MCF 10A (cell line): ENCODE data around the gene LRRC1. TPM values are rescaled to one million over a fixed set of nuclear protein-coding genes. Genes with fewer than 3 reads are reported as not detected.

Source experiments
- BruUV-seq: library from RNA; stranded (reverse); fragments of 400-500 nt; replicated peaks from 2 replicates; lab custom pipeline; 2021; lab: Mats Ljungman, UMichigan
- CTCF ChIA-PET: fragments of 300-600 bp; sonication (Branson Sonifier 250); formaldehyde crosslinking; extraction: SDS; loops from one replicate; lab custom pipeline; 2021; ENCODE audit warnings: antibody characterized with exemption, inconsistent platforms; lab: Yijun Ruan, JAX
- POLR2A ChIA-PET: fragments of 300-600, 350-650 bp; sonication (Branson Sonifier 250); formaldehyde crosslinking; extraction: SDS; loops from one replicate; lab custom pipeline; 2020; ENCODE audit warnings: antibody characterized with exemption, inconsistent platforms; lab: Yijun Ruan, JAX
- DNase-seq: peaks from one replicate; pipeline ENCODE4 v3.0.0-alpha.2; 2018; ENCODE audit not compliant: unreplicated experiment
- H3K27ac Mint-ChIP-seq: one replicate; pipeline ENCODE4 v1.8.0; 2022; ENCODE audit warnings: mild to moderate bottlenecking, low read depth, mixed read lengths; ENCODE audit not compliant: unreplicated experiment
- H3K27me3 Mint-ChIP-seq: one replicate; pipeline ENCODE4 v1.8.0; 2022; ENCODE audit warnings: mixed read lengths; ENCODE audit not compliant: insufficient read depth, unreplicated experiment
- H3K36me3 Mint-ChIP-seq: one replicate; pipeline ENCODE4 v1.8.0; 2022; ENCODE audit warnings: mild to moderate bottlenecking, moderate library complexity, mixed read lengths; ENCODE audit not compliant: insufficient read depth, unreplicated experiment
- H3K4me1 Mint-ChIP-seq: one replicate; pipeline ENCODE4 v1.8.0; 2022; ENCODE audit warnings: mixed read lengths; ENCODE audit not compliant: insufficient read depth, unreplicated experiment
- H3K4me3 Mint-ChIP-seq: one replicate; pipeline ENCODE4 v1.8.0; 2022; ENCODE audit warnings: mild to moderate bottlenecking, moderate library complexity, mixed read lengths; ENCODE audit not compliant: unreplicated experiment
- H3K9me3 Mint-ChIP-seq: one replicate; pipeline ENCODE4 v1.8.0; 2022; ENCODE audit warnings: mixed read lengths; ENCODE audit not compliant: unreplicated experiment
- intact Hi-C: fragments of 100-400 bp; cut with micrococcal nuclease; formaldehyde crosslinking; loops from 2 replicates; pipeline ENCODE4 v1.14.1; 2022
- total RNA-seq: library from RNA; stranded (reverse); gene quantifications from 2 replicates; pipeline ENCODE4 v1.2.3, GENCODE V29; 2022
- TF ChIP-seq, protein P1 (sequence below): fragments of 200-600 bp; IDR thresholded peaks from one replicate; pipeline ENCODE4 v1.8.0; 2022; ENCODE audit warnings: antibody characterized with exemption, mild to moderate bottlenecking; ENCODE audit not compliant: unreplicated experiment

Gene LRRC1
- total RNA-seq, 1 experiment from 2014 or later = 18.6 TPM

- H3K9me3 Mint-ChIP-seq = no peaks in the 10 kb centered on the region
- no peak overlapping the region for H3K27ac Mint-ChIP-seq
- peak; percentile 70 for DNase-seq
- intact Hi-C loops = loop anchor here (1.0 to 5.0 kb wide), 4 partner anchors 162 to 463 kb away; no protein-coding TSS in a partner anchor
- TF ChIP-seq, protein P1, sequence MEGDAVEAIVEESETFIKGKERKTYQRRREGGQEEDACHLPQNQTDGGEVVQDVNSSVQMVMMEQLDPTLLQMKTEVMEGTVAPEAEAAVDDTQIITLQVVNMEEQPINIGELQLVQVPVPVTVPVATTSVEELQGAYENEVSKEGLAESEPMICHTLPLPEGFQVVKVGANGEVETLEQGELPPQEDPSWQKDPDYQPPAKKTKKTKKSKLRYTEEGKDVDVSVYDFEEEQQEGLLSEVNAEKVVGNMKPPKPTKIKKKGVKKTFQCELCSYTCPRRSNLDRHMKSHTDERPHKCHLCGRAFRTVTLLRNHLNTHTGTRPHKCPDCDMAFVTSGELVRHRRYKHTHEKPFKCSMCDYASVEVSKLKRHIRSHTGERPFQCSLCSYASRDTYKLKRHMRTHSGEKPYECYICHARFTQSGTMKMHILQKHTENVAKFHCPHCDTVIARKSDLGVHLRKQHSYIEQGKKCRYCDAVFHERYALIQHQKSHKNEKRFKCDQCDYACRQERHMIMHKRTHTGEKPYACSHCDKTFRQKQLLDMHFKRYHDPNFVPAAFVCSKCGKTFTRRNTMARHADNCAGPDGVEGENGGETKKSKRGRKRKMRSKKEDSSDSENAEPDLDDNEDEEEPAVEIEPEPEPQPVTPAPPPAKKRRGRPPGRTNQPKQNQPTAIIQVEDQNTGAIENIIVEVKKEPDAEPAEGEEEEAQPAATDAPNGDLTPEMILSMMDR = peak; percentile 67
- H3K4me3 Mint-ChIP-seq = no peak overlapping the region
- no peaks in the 10 kb centered on the region for H3K27me3 Mint-ChIP-seq
- POLR2A ChIA-PET = interaction anchor here (1.2 to 2.5 kb wide), 5 partner anchors 12 to 237 kb away, joined by 3 to 29 read pairs (median 5); partner anchors contain the start of gene LRRC1
- CTCF ChIA-PET = interaction anchor here (0.6 to 6.1 kb wide), 30 partner anchors 9 to 638 kb away, joined by 3 to 68 read pairs (median 4); partner anchors contain the start of gene LRRC1
- no peaks in the 10 kb centered on the region for H3K4me1 Mint-ChIP-seq
- BruUV-seq = no TSS peak
- H3K36me3 Mint-ChIP-seq = no peaks in the 10 kb centered on the region
These were observed 161.4 kb downstream of the LRRC1 start for GRCh38 chr6:53956068-53956711.

- no peaks in the 10 kb centered on the region for H3K9me3 Mint-ChIP-seq
- ChIA-PET CTCF (interaction anchor here (0.6 to 6.1 kb wide), 19 partner anchors 10 to 411 kb away, joined by 3 to 68 read pairs (median 8); partner anchors contain the start of gene LRRC1), POLR2A (interaction anchor here (1.8 to 2.5 kb wide), 3 partner anchors 162 to 238 kb away, joined by 5 to 29 read pairs (median 7); partner anchors contain the start of gene LRRC1)
- DNase-seq = no peak
- no peaks in the 10 kb centered on the region for H3K36me3 Mint-ChIP-seq
- intact Hi-C loops = loop anchor here (1.0 to 5.0 kb wide), 4 partner anchors 163 to 464 kb away; no protein-coding TSS in a partner anchor
- H3K27ac Mint-ChIP-seq = no peak overlapping the region
- no peaks in the 10 kb centered on the region for H3K27me3 Mint-ChIP-seq
- TF ChIP-seq, protein P1 = no peak
- H3K4me1 Mint-ChIP-seq = no peaks in the 10 kb centered on the region
- BruUV-seq = no TSS peak
- H3K4me3 Mint-ChIP-seq = no peak overlapping the region
These were observed 162.0 kb downstream of the LRRC1 start for GRCh38 chr6:53956804-53957203.

DNA sequence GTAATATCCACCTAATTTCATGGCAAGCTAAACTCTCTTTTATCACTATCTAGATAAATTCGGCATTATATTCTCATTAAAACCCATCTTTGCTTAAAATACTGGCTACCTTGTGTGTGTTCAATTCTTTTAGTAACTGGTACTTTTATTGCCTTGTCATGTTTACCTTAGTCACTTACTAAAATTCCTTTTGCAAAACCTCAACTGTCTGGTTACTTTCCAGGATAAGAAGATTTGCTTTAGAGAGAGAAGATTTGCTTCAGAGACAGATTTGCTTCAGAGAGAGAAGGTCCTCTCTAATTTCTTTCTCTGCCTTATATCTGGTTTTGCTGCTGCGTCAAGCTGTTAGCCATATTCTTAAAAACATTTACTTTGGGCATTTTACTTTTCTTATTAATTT is 164.9 kb downstream of the LRRC1 start:
- Mint-ChIP-seq H3K36me3 (no peaks in the 10 kb centered on the region), H3K4me1 (no peaks in the 10 kb centered on the region), H3K4me3 (no peak overlapping the region), H3K27me3 (no peaks in the 10 kb centered on the region), H3K9me3 (no peaks in the 10 kb centered on the region), H3K27ac (no peak overlapping the region)
- TF ChIP-seq, protein P1 = no peak
- ChIA-PET POLR2A (interaction anchor here (0.6 to 2.7 kb wide), 4 partner anchors 9 to 1799 kb away, joined by 3 to 15 read pairs (median 3); partner anchors contain the start of gene LRRC1), CTCF (interaction anchor here (0.6 to 6.1 kb wide), 3 partner anchors 10 to 231 kb away, joined by 3 to 67 read pairs (median 3); no protein-coding TSS in a partner anchor)
- intact Hi-C loops = loop anchor here (5.0 kb wide), 1 partner anchor 227 kb away; no protein-coding TSS in a partner anchor
- BruUV-seq = no TSS peak
- DNase-seq = no peak

- POLR2A ChIA-PET = interaction anchor here (0.6 to 2.7 kb wide), 3 partner anchors 166 to 1798 kb away, joined by 3 to 15 read pairs (median 3); partner anchors contain the start of gene LRRC1
- TF ChIP-seq, protein P1 = no peak
- CTCF ChIA-PET = interaction anchor here (0.6 to 1.1 kb wide), 4 partner anchors 11 to 1106 kb away, joined by 3 read pairs; no protein-coding TSS in a partner anchor
- Mint-ChIP-seq H3K27ac (no peak overlapping the region), H3K27me3 (no peaks in the 10 kb centered on the region), H3K4me1 (no peaks in the 10 kb centered on the region), H3K9me3 (no peaks in the 10 kb centered on the region), H3K4me3 (no peak overlapping the region), H3K36me3 (no peaks in the 10 kb centered on the region)
- no TSS peak for BruUV-seq
- no peak for DNase-seq
- intact Hi-C loops = no loop called here
These were observed 165.5 kb downstream of the LRRC1 start for GRCh38 chr6:53960311-53960710.
